C4-2B (cell line): ENCODE measurements around the gene TST.

Source experiments
- CTCF ChIP-seq: fragments of 450-650 bp; conservative IDR thresholded peaks from 2 replicates; pipeline ENCODE4 v1.5.1; 2017; ENCODE audit warnings: mild to moderate bottlenecking
- ZFX ChIP-seq: fragments of 450-650 bp; IDR thresholded peaks from 2 replicates; pipeline ENCODE4 v1.6.1; 2017

- TF ChIP-seq CTCF (no peak), ZFX (no peak)
Observed at GRCh38 chr22:36979016-36979910, 40.0 kb downstream of the TST start.
